ENCODE data around the gene FUT1. TPM values are rescaled to one million over a fixed set of nuclear protein-coding genes. Genes with fewer than 3 reads are reported as not detected.

FUT1 gene
- total and polyA plus RNA-seq, 9 of the 15 experiments (the other 6 are each of a cell fraction or from before 2014, with no cell fraction given): 2.3 to 18.5 (median 8.8) TPM

- TF ChIP-seq HMG20B (CRISPR knock-in tag; IDR thresholded peaks at IDR 0.05) (no peak), PRPF4 (IDR thresholded peaks at IDR 0.05; ENCODE audit: insufficient read depth, low read depth, low read length, poor library complexity, severe bottlenecking) (no peak), E2F4 (CRISPR knock-in tag; IDR thresholded peaks at IDR 0.05; ENCODE audit: low read depth) (no peak), RBFOX2 (IDR thresholded peaks at IDR 0.05; ENCODE audit: low read depth, low read length) (peak; percentile 56), HNRNPUL1 (IDR thresholded peaks at IDR 0.05; ENCODE audit: low read length) (no peak), HMG20A (CRISPR knock-in tag; conservative IDR thresholded peaks at IDR 0.05) (no peak), KLF16 (IDR thresholded peaks at IDR 0.05) (peak; percentile 38; the same call in 1 of the 2 replicates), FOXK1 (CRISPR knock-in tag; IDR thresholded peaks at IDR 0.05; ENCODE audit: borderline replicate concordance) (no peak), SNAPC5 (CRISPR knock-in tag; IDR thresholded peaks at IDR 0.05) (no peak), CHCHD3 (CRISPR knock-in tag; IDR thresholded peaks at IDR 0.05) (no peak), VEZF1 (CRISPR knock-in tag; IDR thresholded peaks at IDR 0.05) (peak; percentile 79), HNRNPH1 (optimal IDR thresholded peaks at IDR 0.05; ENCODE audit: low read depth, low read length) (no peak), TEAD1 (CRISPR knock-in tag; IDR thresholded peaks at IDR 0.05) (peak; percentile 58 to 90; a peak in 3 of 4 replicates), PHTF2 (CRISPR knock-in tag; IDR thresholded peaks at IDR 0.05) (no peak), SRSF3 (IDR thresholded peaks at IDR 0.05; ENCODE audit: insufficient read depth, low read length) (no peak), HSF4 (CRISPR knock-in tag; IDR thresholded peaks at IDR 0.05; ENCODE audit: borderline replicate concordance) (no peak), ZNF12 (CRISPR knock-in tag; IDR thresholded peaks at IDR 0.05) (peak; percentile 79; the same call in 1 of the 2 replicates)
- TF ChIP-seq, protein P1, sequence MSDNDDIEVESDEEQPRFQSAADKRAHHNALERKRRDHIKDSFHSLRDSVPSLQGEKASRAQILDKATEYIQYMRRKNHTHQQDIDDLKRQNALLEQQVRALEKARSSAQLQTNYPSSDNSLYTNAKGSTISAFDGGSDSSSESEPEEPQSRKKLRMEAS (CRISPR knock-in tag; IDR thresholded peaks at IDR 0.05): peak; percentile 79
- TF ChIP-seq, protein P2, sequence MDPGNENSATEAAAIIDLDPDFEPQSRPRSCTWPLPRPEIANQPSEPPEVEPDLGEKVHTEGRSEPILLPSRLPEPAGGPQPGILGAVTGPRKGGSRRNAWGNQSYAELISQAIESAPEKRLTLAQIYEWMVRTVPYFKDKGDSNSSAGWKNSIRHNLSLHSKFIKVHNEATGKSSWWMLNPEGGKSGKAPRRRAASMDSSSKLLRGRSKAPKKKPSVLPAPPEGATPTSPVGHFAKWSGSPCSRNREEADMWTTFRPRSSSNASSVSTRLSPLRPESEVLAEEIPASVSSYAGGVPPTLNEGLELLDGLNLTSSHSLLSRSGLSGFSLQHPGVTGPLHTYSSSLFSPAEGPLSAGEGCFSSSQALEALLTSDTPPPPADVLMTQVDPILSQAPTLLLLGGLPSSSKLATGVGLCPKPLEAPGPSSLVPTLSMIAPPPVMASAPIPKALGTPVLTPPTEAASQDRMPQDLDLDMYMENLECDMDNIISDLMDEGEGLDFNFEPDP (CRISPR knock-in tag; IDR thresholded peaks at IDR 0.05): 0 out of 2 replicates have a peak, but pooled peaks have one; percentile 69
Observed at GRCh38 chr19:48795055-48795684, 42.7 kb upstream of the FUT1 start (continued).

All from K562 (cell line).